Measurements from ENCODE around the gene ZGPAT.

ZGPAT gene

DNA sequence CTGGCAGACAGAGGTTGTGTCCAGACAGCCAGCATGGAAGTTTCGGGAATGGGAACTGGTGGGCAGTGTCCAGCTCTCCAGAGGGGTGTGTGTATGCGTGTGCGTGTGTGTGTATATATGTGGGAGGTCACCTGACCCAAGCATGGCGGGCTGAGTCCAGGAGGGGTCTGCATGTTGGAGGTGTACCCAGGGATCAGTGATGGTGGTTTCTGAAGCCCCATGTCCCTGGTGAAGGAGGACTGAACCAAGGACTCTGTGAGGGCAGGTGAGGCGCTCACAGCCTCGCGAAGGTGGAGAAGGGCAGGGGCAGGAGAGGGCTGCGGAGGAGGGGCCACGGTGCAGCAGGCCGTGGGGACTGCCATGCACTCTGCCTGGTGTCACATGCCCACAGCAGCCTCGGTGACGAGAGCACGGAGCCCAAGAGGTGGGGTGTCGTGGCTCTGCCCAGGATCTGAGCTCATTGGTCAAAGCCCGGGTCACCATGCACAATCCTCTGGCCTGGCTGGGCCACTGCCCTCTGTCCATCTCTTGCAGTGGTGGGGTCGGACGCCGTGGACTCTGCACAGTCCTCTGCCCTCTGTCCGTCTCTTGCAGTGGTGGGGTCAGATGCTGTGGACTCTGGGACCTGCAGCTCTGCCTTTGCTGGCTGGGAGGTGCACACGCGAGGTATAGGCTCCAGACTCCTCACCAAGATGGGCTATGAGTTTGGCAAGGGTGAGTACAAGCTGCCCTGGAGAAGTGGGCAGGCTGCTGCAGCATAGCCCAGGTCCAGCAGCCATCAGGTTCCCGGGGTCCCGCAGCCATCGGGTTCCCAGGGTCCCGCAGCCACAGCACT is 26.5 kb downstream of the ZGPAT start:
- no peak for DNase-seq

DNA sequence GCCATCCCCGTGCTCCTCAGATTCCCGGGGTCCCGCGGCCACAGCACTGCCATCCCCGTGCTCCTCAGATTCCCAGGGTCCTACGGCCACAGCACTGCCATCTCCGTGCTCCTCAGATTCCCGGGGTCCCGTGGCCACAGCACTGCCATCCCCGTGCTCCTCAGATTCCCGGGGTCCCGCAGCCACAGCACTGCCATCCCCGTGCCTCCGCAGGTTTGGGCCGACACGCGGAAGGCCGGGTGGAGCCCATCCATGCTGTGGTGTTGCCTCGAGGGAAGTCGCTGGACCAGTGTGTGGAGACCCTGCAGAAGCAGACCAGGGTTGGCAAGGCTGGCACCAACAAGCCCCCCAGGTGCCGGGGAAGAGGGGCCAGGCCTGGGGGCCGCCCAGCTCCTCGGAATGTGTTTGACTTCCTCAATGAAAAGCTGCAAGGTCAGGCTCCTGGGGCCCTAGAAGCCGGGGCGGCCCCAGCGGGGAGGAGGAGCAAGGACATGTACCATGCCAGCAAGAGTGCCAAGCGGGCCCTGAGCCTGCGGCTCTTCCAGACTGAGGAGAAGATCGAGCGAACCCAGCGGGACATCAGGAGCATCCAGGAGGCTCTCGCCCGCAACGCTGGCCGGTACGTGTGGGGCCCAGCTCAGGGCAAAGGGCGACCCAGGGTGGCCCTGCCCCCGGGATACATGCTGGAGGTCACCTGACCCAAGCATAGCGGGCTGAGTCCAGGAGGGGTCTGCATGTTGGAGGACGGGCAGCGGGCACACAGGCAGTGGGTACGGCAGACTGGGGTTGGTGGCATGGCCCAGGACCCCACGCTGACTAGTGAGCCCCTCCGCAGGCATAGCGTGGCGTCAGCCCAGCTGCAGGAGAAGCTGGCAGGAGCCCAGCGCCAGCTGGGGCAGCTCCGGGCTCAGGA is 27.4 kb downstream of the ZGPAT start:
- no peak for DNase-seq

DNA sequence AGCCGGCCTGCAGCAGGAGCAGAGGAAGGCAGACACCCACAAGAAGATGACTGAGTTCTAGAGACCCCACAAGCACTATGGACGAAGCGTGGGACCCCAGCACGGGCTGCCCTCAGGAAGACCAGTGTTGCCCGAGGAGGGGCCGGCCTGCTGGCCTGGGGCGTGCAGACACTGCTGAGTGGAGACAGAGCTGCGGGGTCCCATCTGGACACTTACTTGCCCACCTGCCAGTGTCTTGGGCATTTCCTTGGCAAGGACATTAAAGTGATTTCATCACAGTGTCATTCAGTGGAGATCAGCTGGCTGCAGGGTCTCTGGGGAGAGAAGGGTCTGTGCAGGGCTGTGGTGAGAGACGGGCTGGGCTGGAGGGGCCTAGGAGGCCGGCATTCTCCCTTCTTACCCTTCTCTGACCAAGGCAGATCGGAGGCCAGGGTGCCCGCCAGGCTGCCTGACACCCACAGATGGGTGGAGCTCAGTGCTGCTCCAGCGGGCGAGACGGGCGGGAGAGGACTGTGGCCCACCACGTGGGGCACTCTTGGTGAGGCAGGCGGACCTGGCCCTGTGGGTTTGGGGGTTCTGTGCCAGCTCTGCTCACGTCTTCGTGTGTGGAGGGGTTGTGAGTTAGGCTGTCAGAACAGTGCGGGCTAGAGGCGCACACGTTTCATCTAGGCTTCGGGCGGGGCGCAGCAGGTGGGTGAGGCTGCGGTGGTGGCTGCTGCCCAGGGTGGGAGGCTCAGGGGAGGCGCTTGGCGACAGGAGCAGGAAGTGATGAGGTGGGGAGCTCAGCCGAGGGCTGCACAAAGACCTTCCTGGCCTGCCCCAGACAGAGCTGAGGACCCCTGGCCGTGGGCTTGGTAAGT is 28.2 kb downstream of the ZGPAT start, which contains the start of gene LIME1:
Gene LIME1 (plus strand): TSS at position 806 of the 860 bp plus-strand sequence. CDS start 886 bp downstream, outside the sequence.
- peak; percentile 69 for DNase-seq

DNA sequence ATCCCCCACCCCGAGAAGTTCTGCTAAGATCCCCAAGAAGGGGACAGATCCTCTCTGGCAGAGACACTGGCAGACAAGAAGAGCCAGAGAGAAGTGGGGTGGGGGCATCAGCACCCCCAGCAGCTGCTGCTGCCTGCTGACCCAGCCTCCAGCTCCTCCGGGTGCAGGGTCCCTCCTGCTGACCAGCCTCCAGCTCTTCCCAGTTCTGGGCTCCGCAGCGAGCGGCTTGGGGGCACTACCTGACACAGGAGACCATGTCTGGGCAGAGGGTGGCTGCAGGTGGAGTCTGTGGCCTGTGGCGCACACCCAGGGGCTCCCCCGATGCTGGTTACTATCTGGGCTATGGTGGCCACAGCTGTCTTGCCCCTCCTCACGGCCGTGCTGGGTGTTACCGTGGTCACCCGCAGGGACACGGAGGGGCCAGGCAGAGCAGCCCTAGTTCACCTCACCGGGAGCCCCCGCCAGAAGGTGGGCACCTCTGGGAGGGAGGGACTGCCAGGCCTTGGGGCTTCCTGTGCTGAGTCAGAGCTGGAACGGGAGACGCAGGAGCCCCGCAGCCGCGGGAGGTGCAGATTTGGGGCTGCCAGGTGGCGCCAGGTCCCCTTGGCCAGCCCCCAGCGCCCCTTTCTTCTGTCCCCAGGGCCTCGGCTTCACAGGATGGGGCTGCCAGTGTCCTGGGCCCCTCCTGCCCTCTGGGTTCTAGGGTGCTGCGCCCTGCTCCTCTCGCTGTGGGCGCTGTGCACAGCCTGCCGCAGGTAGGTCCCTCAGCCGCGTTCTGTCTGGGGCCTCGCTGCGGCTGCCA is 29.3 kb downstream of the ZGPAT start:
- DNase-seq: peak; percentile 65

DNA sequence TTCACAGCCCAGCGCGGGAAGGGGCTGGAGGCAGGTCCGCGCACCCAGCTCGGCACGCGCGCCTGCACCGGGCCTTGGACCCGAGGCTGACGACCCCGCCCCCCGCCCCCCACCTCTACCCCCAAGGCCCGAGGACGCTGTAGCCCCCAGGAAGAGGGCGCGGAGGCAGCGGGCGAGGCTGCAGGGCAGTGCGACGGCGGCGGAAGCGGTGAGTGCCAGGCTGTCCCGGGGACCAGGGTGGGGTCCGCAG is 29.8 kb downstream of the ZGPAT start:
- no peak for DNase-seq

DNA sequence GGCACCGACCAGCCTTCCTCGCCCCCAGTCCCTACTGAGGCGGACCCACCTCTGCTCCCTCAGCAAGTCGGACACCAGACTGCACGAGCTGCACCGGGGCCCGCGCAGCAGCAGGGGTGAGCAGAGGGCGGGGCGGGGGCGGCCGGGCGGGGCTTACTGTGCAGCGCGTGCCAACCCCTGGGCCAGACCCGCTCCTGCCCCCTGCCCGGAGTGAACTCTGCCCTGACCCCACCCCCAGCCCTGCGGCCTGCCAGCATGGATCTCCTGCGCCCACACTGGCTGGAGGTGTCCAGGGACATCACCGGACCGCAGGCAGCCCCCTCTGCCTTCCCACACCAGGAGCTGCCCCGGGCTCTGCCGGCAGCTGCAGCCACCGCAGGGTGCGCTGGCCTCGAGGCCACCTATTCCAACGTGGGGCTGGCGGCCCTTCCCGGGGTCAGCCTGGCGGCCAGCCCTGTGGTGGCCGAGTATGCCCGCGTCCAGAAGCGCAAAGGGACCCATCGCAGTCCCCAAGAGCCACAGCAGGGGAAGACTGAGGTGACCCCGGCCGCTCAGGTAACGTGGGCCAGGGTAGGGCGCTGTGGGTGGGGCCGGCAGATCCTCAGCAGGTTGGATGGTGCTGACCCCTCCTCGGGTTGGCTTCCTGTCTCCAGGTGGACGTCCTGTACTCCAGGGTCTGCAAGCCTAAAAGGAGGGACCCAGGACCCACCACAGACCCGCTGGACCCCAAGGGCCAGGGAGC is 30.3 kb downstream of the ZGPAT start:
- DNase-seq: peak; percentile 49

DNA sequence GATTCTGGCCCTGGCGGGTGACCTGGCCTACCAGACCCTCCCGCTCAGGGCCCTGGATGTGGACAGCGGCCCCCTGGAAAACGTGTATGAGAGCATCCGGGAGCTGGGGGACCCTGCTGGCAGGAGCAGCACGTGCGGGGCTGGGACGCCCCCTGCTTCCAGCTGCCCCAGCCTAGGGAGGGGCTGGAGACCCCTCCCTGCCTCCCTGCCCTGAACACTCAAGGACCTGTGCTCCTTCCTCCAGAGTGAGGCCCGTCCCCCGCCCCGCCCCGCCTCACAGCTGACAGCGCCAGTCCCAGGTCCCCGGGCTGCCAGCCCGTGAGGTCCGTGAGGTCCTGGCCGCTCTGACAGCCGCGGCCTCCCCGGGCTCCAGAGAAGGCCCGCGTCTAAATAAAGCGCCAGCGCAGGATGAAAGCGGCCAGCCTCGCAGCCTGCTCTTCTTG is 30.9 kb downstream of the ZGPAT start:
- DNase-seq: peak; percentile 34

DNA sequence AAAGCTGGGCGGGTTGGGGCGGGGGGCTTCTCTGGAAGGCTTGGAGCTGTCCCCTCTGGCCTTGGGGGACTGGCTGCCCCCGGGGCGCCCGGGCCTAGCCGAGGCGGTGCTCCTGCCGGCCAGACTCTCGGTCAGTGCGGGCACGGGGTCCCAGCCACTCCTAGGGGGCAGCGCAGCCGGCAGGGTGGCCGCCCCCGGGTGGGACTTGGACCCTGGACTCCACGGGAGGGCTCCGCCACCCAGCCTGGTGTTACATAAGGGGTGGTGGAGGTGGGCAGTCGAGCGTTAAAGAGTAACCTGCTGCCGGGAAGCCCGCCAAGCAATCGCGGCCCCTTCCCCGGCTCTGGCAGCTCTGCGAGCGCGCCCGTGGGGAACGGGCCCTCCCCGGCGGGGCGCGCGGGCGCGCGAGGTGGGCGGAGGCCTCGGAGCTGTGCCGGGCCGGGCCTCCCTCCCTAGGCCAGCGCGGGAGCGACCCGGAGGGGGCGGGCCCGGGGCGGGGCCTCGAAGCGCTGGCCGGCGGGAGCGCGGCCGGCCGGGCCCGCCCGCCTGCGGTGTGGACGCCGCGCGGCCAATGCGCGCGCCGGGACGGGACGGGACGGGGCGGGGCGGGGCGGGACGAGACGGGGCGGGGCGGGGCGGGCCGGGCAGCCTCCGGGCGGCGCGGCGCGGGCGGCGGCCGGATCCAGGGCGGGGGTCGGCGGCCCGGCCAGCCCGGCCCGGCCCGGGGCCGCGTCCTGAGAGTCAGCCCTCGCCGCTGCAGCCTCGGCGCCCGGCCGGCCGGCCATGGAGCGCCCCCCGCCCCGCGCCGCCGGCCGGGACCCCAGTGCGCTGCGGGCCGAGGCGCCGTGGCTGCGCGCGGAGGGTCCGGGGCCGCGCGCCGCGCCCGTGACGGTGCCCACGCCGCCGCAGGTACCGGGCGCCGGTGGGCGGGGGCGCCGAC is 31.6 kb downstream of the ZGPAT start, which contains the start of gene SLC2A4RG:
Gene SLC2A4RG (plus strand): TSS at position 647 of the 940 bp plus-strand sequence. CDS start 137 bp downstream, at position 784.
- DNase-seq: peak; percentile 55

DNA sequence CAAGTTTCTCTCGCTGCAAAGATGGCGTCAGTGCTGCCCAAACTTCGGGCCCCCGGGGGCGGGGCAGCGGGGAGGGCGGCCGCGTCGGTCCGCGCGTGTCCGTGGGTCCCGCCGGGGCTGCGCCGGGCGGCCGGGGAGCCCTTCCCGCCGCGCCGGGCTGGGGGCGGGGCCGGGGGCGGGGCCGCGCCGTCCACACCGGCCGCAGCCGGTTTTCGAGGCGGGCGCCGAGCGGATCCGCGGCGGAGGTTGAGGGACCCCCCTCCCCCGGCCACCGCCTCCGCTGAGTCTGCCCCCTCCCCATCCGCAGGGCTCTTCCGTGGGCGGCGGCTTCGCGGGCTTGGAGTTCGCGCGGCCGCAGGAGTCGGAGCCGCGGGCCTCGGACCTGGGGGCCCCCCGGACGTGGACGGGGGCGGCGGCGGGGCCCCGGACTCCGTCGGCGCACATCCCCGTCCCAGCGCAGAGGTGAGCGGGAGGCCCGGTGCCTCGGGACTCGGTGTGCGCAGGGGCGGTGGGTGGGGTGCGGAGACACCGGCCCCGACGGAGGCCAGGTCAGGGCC is 32.3 kb downstream of the ZGPAT start:
- peak; percentile 52 for DNase-seq

DNA sequence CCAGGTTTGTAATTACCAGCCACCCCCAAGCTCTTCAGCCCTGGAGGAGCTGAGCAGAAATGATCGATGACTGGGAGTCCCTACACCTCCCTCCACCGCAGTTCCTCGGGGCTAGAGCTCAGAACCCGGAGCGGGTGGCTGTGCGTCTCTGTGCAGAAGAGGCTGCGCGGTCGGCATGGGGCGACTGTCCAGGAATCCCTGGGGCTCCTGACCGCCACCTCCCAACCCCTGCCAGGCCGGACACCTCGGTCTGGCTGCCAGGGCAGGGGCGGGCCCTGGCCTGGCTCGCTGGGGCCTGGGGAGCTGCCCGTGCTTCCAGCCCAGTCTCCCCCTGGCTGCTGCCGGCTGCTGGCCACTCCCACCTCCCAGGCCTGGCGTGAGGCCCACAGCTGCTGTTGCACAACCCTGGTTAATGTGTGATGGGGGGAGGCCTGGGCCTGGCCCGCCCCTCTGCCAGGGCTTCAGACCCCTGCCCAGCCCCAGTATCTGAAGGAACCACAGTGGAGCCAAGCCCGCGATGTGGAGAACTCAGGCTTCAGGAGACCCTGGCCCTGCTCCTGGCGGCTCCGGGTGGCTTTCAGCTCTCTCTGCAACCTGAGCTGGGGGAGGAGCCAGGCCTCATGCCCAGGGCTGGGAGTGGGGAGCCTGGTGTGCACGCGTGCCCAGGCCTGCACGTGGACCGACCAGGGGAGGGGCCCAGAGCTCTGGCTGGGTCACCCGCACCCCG is 33.0 kb downstream of the ZGPAT start:
- no peak for DNase-seq

DNA sequence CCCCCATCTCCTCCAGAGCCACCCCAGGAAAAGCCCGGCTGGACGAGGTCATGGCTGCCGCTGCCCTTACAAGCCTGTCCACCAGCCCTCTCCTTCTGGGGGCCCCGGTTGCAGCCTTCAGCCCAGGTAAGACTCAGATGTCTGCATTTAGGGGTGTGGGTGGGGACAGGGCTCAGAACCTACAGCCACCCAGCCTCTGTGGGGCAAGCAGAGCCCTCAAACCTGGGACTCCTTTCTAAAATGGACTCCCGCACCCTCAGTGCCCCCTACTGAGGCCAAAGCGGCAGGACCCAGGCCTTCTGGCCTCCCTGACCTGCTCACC is 33.5 kb downstream of the ZGPAT start:
- no peak for DNase-seq

DNA sequence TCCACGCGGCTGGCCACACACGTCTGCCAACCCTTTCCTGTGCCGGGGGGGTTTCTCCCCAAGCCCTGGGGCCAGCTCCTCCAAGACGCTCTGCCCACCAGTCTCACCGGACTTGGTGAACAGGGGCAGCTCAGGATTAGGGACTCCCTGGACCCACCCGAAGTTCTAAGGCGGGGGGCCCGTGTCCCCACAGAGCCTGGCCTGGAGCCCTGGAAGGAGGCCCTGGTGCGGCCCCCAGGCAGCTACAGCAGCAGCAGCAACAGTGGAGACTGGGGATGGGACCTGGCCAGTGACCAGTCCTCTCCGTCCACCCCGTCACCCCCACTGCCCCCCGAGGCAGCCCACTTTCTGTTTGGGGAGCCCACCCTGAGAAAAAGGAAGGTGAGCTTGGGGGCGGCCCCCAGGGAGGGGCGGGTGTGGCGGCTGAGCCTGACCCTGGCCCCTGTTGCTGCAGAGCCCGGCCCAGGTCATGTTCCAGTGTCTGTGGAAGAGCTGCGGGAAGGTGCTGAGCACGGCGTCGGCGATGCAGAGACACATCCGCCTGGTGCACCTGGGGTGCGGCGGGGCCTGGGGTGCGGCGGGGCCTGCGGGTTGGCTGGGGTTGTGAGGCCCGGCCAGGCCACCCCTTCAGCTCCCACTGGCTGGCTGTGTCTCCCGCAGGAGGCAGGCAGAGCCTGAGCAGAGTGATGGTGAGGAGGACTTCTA is 34.0 kb downstream of the ZGPAT start:
- no peak for DNase-seq

DNA sequence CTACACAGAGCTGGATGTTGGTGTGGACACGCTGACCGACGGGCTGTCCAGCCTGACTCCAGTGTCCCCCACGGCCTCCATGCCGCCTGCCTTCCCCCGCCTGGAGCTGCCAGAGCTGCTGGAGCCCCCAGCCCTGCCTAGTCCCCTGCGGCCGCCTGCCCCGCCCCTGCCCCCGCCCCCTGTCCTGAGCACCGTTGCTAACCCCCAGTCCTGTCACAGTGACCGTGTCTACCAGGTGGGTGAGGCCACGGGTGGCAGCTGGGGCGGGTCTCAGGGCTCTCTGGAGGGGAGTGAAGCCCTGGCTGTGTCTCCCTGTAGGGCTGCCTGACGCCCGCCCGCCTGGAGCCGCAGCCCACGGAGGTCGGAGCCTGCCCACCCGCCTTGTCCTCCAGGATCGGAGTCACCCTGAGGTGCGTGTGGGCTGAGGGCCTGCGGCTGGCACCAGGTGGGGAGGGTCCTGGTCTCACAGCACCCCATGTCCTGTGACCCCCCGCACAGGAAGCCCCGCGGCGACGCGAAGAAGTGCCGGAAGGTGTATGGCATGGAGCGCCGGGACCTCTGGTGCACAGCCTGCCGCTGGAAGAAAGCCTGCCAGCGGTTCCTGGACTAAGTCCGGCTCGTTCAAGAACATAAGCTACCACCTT is 34.7 kb downstream of the ZGPAT start:
- DNase-seq: no peak

DNA sequence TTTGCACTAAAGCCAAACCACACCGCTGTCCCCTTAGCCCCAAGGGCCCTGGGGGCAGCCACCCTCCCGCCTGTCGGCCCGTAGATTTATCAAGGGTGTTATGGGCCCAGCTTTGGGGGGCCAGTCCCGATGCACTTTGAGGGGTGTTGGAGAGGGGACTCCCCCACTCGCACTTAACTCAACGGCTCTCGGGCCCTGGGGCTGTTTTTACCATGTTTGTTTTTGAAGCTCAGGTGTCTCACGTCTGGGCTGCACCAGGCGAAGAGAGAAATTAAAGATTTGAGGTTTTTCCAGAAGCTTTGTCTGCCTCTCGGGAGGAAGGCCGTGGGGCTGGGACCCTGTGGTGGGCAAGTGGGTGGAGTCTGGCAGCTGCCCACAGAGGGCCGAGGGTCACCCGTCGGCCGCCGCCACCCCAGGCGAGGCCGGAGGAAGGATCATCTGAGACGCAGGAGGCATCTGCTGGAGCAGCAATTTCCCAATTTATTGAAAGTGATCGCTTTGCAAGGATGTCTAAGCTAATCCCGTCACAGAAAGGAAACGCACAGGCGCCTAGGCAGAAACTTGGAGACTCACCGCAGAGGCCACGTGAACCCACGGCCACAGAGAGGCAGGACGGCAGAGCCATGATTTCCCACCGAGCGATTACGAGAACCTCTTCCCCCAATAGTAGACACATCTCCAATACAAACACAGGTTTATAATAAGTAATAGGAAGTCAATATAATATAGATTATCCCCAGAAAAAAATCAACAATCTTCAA is 35.6 kb downstream of the ZGPAT start:
- DNase-seq: no peak

DNA sequence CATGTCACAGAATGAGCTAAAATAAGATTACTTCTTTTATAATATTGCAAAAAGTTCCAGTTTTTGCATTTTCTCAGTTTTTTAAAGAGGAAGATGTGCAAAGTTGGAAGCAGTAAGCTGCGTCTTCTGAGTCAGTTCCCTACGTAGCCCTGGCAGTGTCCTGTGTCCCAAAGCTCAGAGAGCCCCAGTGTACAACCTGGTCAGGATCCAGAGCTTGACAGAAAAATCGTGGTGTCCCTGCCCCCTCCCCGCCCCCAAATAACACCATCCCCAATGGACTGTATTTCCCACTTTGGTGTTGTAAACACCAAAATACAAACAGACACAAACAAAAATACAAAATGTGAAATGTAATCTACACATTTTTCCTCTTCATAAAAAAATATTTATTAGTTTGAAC is 36.3 kb downstream of the ZGPAT start:
- no peak for DNase-seq

DNA sequence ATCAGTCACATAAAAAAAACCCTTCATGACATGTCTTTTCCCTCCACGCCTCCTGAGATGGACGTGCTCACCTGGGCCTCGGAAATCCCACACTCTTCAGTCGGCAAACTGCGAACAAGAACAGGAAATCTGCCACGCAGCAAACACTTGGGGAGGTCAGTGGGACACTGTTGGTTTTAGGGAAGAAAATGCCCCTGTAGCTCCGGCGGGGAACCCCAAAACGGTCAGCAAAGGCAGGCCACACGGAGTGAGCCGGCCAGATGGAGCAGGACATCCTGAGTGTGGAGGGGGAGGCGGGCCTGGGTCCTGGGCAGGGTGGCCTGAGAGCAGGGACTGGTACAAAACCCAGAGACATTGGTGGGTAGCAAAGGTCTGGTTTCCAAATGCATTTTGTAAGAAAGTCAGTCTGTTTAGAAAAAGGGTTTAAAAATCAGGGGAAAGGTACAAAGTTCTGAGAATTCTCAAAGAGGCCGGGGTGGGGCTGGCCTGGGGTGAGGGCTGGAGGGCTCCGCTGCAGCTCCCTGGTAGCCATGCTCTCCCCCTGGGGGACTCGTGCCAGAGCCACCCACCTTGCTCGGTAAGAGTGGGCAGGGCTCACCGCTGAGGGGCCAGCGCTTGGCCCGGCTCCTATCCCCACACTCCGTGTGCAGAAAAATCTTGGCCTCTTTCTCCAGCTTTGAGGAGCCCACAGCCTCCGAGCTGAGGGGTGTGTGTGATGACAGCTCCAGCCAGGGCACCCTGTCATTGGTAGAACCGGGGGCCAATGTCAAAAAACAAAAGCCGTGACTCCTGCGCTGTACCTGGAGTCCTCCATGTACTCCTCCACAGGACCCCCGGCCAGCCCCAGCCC is 37.0 kb downstream of the ZGPAT start:
- DNase-seq: no peak
